GM20000 (cell line): Measurements from ENCODE around the gene IGF2BP3.
A peak's percentile ranks its signal among the peaks of the same experiment; 100 is the strongest.

Source experiments
- DNase-seq: peaks from one replicate; pipeline ENCODE4 v3.0.0; 2012; ENCODE audit warnings: low spot score
- CTCF ChIP-seq: IDR thresholded peaks from 2 replicates; pipeline ENCODE4 v1.5.1; 2012; ENCODE audit warnings: mild to moderate bottlenecking, control low read depth; ENCODE audit errors: extremely low read depth, missing control alignments

IGF2BP3 gene

GRCh38 chr7:23287612-23288011 lies 182.7 kb downstream of the IGF2BP3 start:
- no peak for TF ChIP-seq CTCF

GRCh38 chr7:23285657-23286646 lies 184.3 kb downstream of the IGF2BP3 start:
- no peak for DNase-seq
- no peak for TF ChIP-seq CTCF

More at GRCh38 chr7:23287612-23288011, 182.7 kb downstream of the IGF2BP3 start:
- DNase-seq, result no peak

- TF ChIP-seq CTCF, result no peak
- DNase-seq, result no peak
These were observed 185.4 kb downstream of the IGF2BP3 start for GRCh38 chr7:23284871-23285270.

- TF ChIP-seq CTCF, result no peak
- DNase-seq, result no peak
These were observed 187.2 kb downstream of the IGF2BP3 start for GRCh38 chr7:23283086-23283485.

GRCh38 chr7:23279819-23280525 lies 190.3 kb downstream of the IGF2BP3 start:
- DNase-seq, result no peak
- no peak for TF ChIP-seq CTCF

GRCh38 chr7:23277359-23277989 lies 192.8 kb downstream of the IGF2BP3 start:
- peak; percentile 69 for DNase-seq
- TF ChIP-seq CTCF, result peak; percentile 37

- no peak for TF ChIP-seq CTCF
- DNase-seq, result no peak
These were observed 193.3 kb downstream of the IGF2BP3 start for GRCh38 chr7:23276947-23277346.
